Measurements from ENCODE around the gene CALM1.

DNA sequence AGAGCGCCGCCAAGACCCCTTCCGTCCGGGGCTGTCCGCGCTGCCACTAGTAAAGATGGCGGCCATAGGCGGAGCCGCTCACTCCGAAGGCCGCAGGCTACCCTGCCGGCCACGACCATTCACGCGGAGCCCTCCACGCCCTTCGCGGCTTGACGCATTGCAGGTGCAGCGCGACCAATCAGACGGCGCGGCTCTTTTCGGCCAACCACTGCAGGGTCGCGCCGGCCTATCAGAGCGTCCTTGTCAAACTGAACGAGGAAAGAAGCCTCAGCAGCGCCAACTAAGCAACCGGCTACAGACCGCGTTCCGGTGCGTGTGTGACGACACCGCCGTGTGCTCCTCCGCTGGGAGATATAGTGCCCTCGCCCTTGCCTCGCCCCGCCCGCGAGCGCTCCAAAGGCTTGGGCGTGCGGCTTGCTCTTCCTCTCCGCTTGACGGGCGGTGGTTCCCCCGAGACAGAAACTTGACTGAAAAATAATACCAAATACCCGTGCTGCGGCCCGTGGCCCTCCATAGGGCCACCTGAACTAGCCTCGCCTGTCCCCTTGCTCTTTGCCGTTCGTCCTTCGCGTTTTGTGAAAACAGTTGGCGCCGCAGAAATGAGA is 13.6 kb upstream of the CALM1 start:
- TF ChIP-seq, protein P1, sequence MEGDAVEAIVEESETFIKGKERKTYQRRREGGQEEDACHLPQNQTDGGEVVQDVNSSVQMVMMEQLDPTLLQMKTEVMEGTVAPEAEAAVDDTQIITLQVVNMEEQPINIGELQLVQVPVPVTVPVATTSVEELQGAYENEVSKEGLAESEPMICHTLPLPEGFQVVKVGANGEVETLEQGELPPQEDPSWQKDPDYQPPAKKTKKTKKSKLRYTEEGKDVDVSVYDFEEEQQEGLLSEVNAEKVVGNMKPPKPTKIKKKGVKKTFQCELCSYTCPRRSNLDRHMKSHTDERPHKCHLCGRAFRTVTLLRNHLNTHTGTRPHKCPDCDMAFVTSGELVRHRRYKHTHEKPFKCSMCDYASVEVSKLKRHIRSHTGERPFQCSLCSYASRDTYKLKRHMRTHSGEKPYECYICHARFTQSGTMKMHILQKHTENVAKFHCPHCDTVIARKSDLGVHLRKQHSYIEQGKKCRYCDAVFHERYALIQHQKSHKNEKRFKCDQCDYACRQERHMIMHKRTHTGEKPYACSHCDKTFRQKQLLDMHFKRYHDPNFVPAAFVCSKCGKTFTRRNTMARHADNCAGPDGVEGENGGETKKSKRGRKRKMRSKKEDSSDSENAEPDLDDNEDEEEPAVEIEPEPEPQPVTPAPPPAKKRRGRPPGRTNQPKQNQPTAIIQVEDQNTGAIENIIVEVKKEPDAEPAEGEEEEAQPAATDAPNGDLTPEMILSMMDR (IDR thresholded peaks at IDR 0.05; ENCODE audit: extremely low read depth in 1 of 2, insufficient read depth in 1 of 2, low read depth in 1 of 2, low read length in 2 of 2) = no peak
- TF ChIP-seq POLR2A (IDR thresholded peaks at IDR 0.05; ENCODE audit: low read depth, low read length) (peak; percentile 77), MYC (IDR thresholded peaks at IDR 0.05; ENCODE audit: low read depth, low read length) (peak; percentile 84), EZH2 (IDR thresholded peaks at IDR 0.05; ENCODE audit: borderline replicate concordance, low read depth, low read length, severe bottlenecking) (no peak), JUN (IDR thresholded peaks at IDR 0.05; ENCODE audit: borderline replicate concordance, insufficient read depth, insufficient read length, low read depth) (no peak), POLR2AphosphoS5 (IDR thresholded peaks at IDR 0.05; ENCODE audit: insufficient read depth, low read depth, low read length) (peak; percentile 91), MAX (IDR thresholded peaks at IDR 0.05; ENCODE audit: insufficient read depth, insufficient read length) (peak; percentile 4), GATA2 (IDR thresholded peaks at IDR 0.05; ENCODE audit: insufficient read depth, insufficient read length, low read depth, low read length) (no peak)
